HCT116 (cell line): Measurements from ENCODE around the gene TPRX1.

Experiments used
- CEBPB ChIP-seq: IDR thresholded peaks from 2 replicates; pipeline ENCODE4 v1.6.1; 2012; ENCODE audit warnings: low read depth
- CTCF ChIP-seq, 3 experiments: fragments of 200-600 bp in 1 of 3; sonication (generic) in 1 of 3; IDR thresholded peaks in 2 of 3; conservative IDR thresholded peaks in 1 of 3; 2 replicates each; pipeline ENCODE4 v1.5.1; 2012 to 2017; ENCODE audit warnings: low read depth in 2 of 3, low read length in 2 of 3, antibody characterized with exemption in 1 of 3, borderline replicate concordance in 1 of 3, control low read depth in 1 of 3, mild to moderate bottlenecking in 1 of 3, mixed read lengths in 1 of 3, mixed run types in 1 of 3, moderate library complexity in 1 of 3; ENCODE audit not compliant: insufficient read depth in 1 of 3
- EGR1 ChIP-seq: IDR thresholded peaks from 2 replicates; pipeline ENCODE4 v1.6.1; 2012; ENCODE audit warnings: low read depth
- POLR2A ChIP-seq: IDR thresholded peaks from 2 replicates; pipeline ENCODE4 v1.7.0; 2011; ENCODE audit warnings: borderline replicate concordance; ENCODE audit not compliant: insufficient read depth, insufficient read length; ENCODE audit errors: extremely low read depth
- POLR2AphosphoS5 ChIP-seq: IDR thresholded peaks from 2 replicates; pipeline ENCODE4 v1.6.1; 2011; ENCODE audit warnings: mild to moderate bottlenecking, low read depth, low read length, moderate library complexity
- TCF7L2 ChIP-seq: IDR thresholded peaks from 2 replicates; pipeline ENCODE4 v1.7.0; 2011; ENCODE audit warnings: borderline replicate concordance, inconsistent platforms; ENCODE audit not compliant: insufficient read depth, insufficient read length; ENCODE audit errors: extremely low read depth

DNA sequence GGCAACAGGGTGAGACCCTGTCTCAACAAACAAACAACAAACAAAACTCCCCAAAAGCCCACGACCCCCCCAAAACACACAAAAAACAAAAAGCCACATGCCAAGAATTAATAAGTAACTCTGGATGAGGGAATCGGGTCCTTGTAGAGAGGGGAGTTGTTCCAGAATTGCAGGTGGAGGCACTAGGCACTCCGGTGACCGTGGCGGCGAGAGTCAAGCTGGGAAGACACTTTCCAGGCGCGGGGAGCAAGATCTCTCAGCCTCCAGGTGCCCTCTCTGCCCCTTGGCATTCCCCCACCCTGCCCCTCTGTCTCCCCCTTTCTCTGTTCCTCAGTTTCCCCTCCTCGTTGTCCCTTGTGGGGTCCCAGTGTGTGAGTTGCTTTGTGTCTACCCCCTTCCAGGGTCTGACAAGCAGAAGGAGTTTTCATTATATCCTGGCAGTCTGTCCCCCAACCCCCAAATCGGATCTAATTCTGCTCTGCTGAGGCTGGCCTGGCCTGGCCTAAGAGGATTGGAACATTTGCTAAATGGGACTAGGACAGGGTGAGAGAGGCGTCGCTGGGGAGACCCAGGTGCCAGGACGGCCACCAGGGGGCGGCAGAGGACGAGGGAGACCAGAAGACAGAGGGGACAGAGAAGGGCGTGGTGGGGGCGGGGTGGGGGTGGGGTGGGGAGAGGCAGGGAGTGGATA lies 9.1 kb upstream of the TPRX1 start:
- peak; percentile 55 to 69 (median 64); a peak in 5 of 6 replicates for TF ChIP-seq CTCF (IDR thresholded peaks at IDR 0.05 in 2 of 3, conservative IDR thresholded peaks at IDR 0.05 in 1 of 3; ENCODE audit: borderline replicate concordance in 1 of 3, insufficient read depth in 1 of 3, low read depth in 2 of 3, low read length in 2 of 3)
- no peak for TF ChIP-seq POLR2AphosphoS5
- no peak for TF ChIP-seq CEBPB
- no peak for TF ChIP-seq EGR1
- no peak for TF ChIP-seq TCF7L2
- TF ChIP-seq POLR2A, result no peak
